Skeletal muscle satellite cell (primary cell): ENCODE results near the gene CENPH.
"Not testable (repeated sequence)": the region's sequence is repeated elsewhere in the genome, so short reads cannot be mapped to it uniquely, and the experiment has no call there.

Source experiments
- H3K27me3 ChIP-seq: 2 replicates; pipeline ENCODE4 v1.7.0; 2013; ENCODE audit warnings: low read length; ENCODE audit not compliant: control insufficient read depth, insufficient read depth
- H3K36me3 ChIP-seq: 2 replicates; pipeline ENCODE4 v1.7.0; 2013; ENCODE audit warnings: mild to moderate bottlenecking, control low read depth, low read length; ENCODE audit not compliant: insufficient read depth
- H3K4me1 ChIP-seq: 2 replicates; pipeline ENCODE4 v1.7.0; 2013; ENCODE audit warnings: low read length; ENCODE audit not compliant: control insufficient read depth, insufficient read depth
- H3K4me2 ChIP-seq: 2 replicates; pipeline ENCODE4 v1.7.0; 2013; ENCODE audit warnings: mild to moderate bottlenecking, low read length
- H3K4me3 ChIP-seq: 2 replicates; pipeline ENCODE4 v1.7.0; 2013; ENCODE audit warnings: low read length
- H3K9ac ChIP-seq: 2 replicates; pipeline ENCODE4 v1.7.0; 2013; ENCODE audit warnings: mild to moderate bottlenecking, low read depth, low read length, moderate library complexity
- H3K9me3 ChIP-seq: replicated peaks from 2 replicates; pipeline ENCODE4 v1.7.0; 2013; ENCODE audit warnings: mild to moderate bottlenecking, control low read depth, low read length

Gene CENPH

DNA sequence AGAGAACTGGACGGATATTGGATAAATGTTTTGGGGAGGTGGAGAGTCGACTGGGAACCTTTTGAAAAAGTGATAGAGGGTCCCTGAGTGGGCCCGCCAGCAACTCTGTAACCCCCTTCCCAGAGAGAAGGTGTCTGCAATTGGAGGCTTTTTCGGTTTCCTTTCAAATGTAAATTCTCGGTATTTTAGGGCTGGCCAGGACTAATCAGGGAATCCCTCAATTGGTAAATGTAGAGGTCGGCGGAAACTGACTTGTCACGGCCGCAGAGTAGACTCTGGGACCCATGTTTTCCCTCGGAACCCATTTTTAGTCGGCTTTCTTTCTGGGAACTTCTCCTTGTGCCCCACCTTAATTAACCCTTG, 21.9 kb upstream of the CENPH start:
- Histone ChIP-seq H3K36me3 (peaks cover 5% of the 10 kb centered on the region), H3K9ac (peak overlapping the region; percentile 85), H3K4me3 (peak overlapping the region; percentile 83), H3K4me1 (peaks cover 15% of the 10 kb centered on the region), H3K9me3 (no peaks in the 10 kb centered on the region), H3K4me2 (peak overlapping the region; percentile 98), H3K27me3 (no peaks in the 10 kb centered on the region)

- Histone ChIP-seq H3K9ac (peak overlapping the region; percentile 85), H3K27me3 (no peaks in the 10 kb centered on the region), H3K4me2 (peak overlapping the region; percentile 98), H3K9me3 (no peaks in the 10 kb centered on the region), H3K4me3 (peak overlapping the region; percentile 83), H3K36me3 (peaks cover 5% of the 10 kb centered on the region), H3K4me1 (peaks cover 15% of the 10 kb centered on the region)
Observed at GRCh38 chr5:69167929-69168328, 21.5 kb upstream of the CENPH start.

GRCh38 chr5:69170495-69170894, 18.9 kb upstream of the CENPH start:
- Histone ChIP-seq H3K27me3 (no peaks in the 10 kb centered on the region), H3K36me3 (peaks cover 14% of the 10 kb centered on the region), H3K4me1 (peaks cover 15% of the 10 kb centered on the region), H3K9me3 (no peaks in the 10 kb centered on the region), H3K4me3 (no peak overlapping the region), H3K9ac (no peak overlapping the region), H3K4me2 (no peak overlapping the region)

DNA sequence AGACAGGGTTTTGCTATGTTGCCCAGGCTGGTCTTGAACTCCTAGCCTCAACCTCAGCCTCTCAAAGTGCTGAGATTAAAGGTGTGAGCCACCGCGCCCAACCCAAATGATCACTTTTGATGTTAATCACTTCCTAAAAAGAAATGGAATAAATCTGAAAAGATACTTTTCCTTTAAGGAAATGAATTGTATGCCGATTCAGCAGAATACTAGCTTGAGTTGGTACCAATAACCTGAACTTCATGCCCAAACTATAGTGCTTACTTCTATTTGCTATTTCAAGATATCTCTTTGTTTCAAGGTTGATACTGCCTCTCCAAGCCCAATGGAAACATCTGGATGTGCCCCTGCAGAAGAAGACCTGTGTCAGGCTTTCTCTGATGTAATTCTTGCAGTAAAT, 18.4 kb upstream of the CENPH start:
- Histone ChIP-seq H3K36me3 (peaks cover 16% of the 10 kb centered on the region), H3K4me1 (peaks cover 15% of the 10 kb centered on the region), H3K4me2 (no peak overlapping the region), H3K9me3 (no peaks in the 10 kb centered on the region), H3K27me3 (no peaks in the 10 kb centered on the region), H3K9ac (no peak overlapping the region), H3K4me3 (no peak overlapping the region)

DNA sequence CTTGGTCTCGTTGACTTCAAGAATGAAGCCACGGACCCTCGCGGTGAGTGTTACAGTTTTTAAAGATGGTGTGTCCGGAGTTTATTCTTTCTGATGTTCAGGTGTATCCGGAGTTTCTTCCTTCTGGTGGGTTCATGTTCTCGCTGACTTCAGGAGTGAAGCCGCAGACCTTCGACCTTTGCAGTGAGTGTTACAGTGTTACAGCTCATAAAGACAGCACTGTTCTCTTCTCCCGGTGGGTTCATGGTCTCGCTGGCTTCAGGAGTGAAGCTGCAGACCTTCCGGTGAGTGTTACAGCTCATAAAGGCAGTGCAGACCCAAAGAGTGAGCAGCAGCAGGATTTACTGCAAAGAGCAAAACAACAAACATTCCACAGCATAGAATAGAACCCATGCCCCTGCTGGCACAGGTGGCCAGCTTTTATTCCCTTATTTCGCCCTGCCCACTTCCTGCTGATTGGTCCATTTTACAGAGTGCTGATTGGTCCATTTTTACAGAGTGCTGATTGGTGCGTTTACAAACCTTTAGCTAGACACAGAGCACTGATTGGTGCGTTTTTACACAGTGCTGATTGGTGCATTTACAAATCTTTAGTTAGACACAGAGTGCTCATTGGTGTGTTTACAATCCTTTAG, 7.6 kb upstream of the CENPH start:
- H3K4me2 ChIP-seq, H3K9ac ChIP-seq, H3K9me3 ChIP-seq, H3K27me3 ChIP-seq, H3K4me1 ChIP-seq, H3K4me3 ChIP-seq: not testable (repeated sequence)
- peaks cover 16% of the 10 kb centered on the region for H3K36me3 ChIP-seq

DNA sequence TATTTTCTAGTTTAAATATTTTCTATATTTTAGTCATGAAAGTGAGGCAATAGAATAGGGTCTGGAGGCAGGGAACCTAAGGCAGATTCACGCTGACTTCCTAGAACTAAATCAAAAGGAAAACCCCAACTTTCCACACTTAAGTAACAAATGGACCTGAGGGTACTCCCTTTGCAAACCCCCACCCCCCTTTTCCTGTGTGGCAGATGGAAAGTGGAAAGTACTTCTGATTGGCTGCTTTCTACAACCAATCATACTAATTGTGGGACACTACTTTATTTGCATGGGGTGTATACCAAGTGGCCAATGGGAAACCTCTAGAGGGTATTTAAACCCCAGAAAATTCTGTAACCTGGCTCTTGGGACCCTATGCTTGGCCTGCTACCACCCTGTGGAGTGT, 4.8 kb upstream of the CENPH start:
- no peak overlapping the region for H3K4me2 ChIP-seq
- H3K36me3 ChIP-seq, result no peaks in the 10 kb centered on the region
- H3K9me3 ChIP-seq, result no peaks in the 10 kb centered on the region
- H3K9ac ChIP-seq, result no peak overlapping the region
- H3K4me3 ChIP-seq, result no peak overlapping the region
- no peaks in the 10 kb centered on the region for H3K27me3 ChIP-seq
- H3K4me1 ChIP-seq, result no peaks in the 10 kb centered on the region

DNA sequence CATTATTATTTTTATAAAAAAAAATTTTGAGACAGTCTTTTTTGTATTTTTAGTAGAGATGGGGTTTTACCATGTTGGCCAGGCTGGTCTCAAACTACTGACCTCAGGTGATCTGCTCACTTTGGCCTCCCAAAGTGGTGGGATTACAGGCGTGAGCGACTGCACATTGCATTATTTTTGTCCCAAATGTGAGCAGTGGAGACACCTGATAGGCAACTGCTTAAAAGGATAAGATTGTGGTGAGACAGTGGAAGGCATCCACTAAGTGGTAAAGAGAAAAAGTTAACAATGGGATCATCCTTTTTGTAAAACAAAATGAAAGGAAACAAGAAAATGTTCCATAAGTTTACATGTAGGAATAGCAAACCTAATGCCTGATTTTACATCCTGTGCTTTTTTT, 2.0 kb upstream of the CENPH start:
- H3K36me3 ChIP-seq, result no peaks in the 10 kb centered on the region
- H3K9me3 ChIP-seq, result no peaks in the 10 kb centered on the region
- H3K4me2 ChIP-seq, result no peak overlapping the region
- H3K4me1 ChIP-seq, result peaks cover 4% of the 10 kb centered on the region
- H3K4me3 ChIP-seq, result no peak overlapping the region
- H3K9ac ChIP-seq, result no peak overlapping the region
- H3K27me3 ChIP-seq, result no peaks in the 10 kb centered on the region

- Histone ChIP-seq H3K9me3 (no peaks in the 10 kb centered on the region), H3K27me3 (no peaks in the 10 kb centered on the region), H3K4me3 (peak overlapping the region; percentile 92), H3K36me3 (no peaks in the 10 kb centered on the region), H3K9ac (peak overlapping the region; percentile 92), H3K4me2 (peak overlapping the region; percentile 93), H3K4me1 (peaks cover 4% of the 10 kb centered on the region)
Observed at GRCh38 chr5:69188811-69189161, 597 bp upstream of the CENPH start.

- no peaks in the 10 kb centered on the region for H3K27me3 ChIP-seq
- no peaks in the 10 kb centered on the region for H3K9me3 ChIP-seq
- H3K4me3 ChIP-seq, result no peak overlapping the region
- no peaks in the 10 kb centered on the region for H3K4me1 ChIP-seq
- no peak overlapping the region for H3K9ac ChIP-seq
- H3K4me2 ChIP-seq, result no peak overlapping the region
- H3K36me3 ChIP-seq, result no peaks in the 10 kb centered on the region
Observed at GRCh38 chr5:69202497-69202896, 13.1 kb downstream of the CENPH start.

GRCh38 chr5:69206528-69207190, 17.3 kb downstream of the CENPH start:
- Histone ChIP-seq H3K4me3 (no peak overlapping the region), H3K9me3 (no peaks in the 10 kb centered on the region), H3K4me2 (no peak overlapping the region), H3K27me3 (no peaks in the 10 kb centered on the region), H3K9ac (no peak overlapping the region), H3K4me1 (no peaks in the 10 kb centered on the region), H3K36me3 (no peaks in the 10 kb centered on the region)

DNA sequence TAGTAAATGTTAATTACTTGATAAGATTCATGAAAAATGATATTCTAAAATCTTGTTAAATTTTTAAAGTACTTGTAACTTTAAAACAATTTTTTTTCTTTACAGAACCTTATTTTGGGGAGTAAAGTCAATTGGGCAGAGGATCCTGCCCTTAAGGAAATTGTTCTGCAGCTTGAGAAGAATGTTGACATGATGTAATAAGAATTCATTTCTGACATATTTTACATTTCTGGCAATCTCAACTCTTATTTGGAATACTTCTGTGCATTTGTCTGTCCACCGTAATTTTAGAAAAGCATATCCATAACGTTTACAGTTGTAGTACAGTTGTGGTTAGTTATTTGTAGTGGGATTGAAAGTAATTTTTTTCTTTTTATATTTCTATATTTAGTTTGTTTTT, 20.2 kb downstream of the CENPH start:
- Histone ChIP-seq H3K4me3 (no peak overlapping the region), H3K9me3 (no peaks in the 10 kb centered on the region), H3K4me2 (no peak overlapping the region), H3K27me3 (no peaks in the 10 kb centered on the region), H3K4me1 (peaks cover 4% of the 10 kb centered on the region), H3K9ac (no peak overlapping the region), H3K36me3 (no peaks in the 10 kb centered on the region)

GRCh38 chr5:69211200-69211599, 21.8 kb downstream of the CENPH start:
- no peak overlapping the region for H3K9ac ChIP-seq

More at GRCh38 chr5:69211200-69211599, 21.8 kb downstream of the CENPH start:
- Histone ChIP-seq H3K4me3 (no peak overlapping the region), H3K9me3 (no peaks in the 10 kb centered on the region), H3K4me1 (peaks cover 4% of the 10 kb centered on the region), H3K27me3 (no peaks in the 10 kb centered on the region), H3K36me3 (no peaks in the 10 kb centered on the region), H3K4me2 (no peak overlapping the region)
